OCI-LY1 (cell line): Measurements from ENCODE around the gene FAM13A.

ENCODE experiments used
- CTCF ChIP-seq: fragments of 200-600 bp; sonication (generic), shearing (Covaris generic); IDR thresholded peaks from 2 replicates; pipeline ENCODE4 v1.5.1; 2017; ENCODE audit warnings: mild to moderate bottlenecking, antibody characterized with exemption, low read length, moderate library complexity, mixed read lengths
- EZH2 ChIP-seq: fragments of 200-600 bp; sonication (generic), shearing (Covaris generic); IDR thresholded peaks from 2 replicates; pipeline ENCODE4 v1.8.0; 2017; ENCODE audit warnings: borderline replicate concordance, mixed run types, mild to moderate bottlenecking, antibody characterized with exemption, low read length, moderate library complexity, mixed read lengths

- TF ChIP-seq CTCF (no peak), EZH2 (no peak)
These were observed 101.2 kb downstream of the FAM13A start for GRCh38 chr4:88955580-88956380.
